A549 (cell line): ENCODE measurements around the gene NR1D1. TPM values are rescaled to one million over a fixed set of nuclear protein-coding genes. Genes with fewer than 3 reads are reported as not detected.

Experiments
- ATAC-seq, 2 experiments: fragments of 200-7000 bp in 1 of 2; fragments of >200 bp in 1 of 2; cut with Nextera tagmentation in 1 of 2; cut with Tn5 transposase in 1 of 2; 3 replicates each; pipeline versions ENCODE4 v1.8.0 to v1.9.1; 2018 to 2020; ENCODE audit warnings: mild to moderate bottlenecking in 1 of 2, moderate library complexity in 1 of 2
- CTCF ChIA-PET: fragments of 300-600 bp; sonication (Branson Sonifier 250); formaldehyde crosslinking; extraction: SDS; loops from one replicate; lab custom pipeline; 2021; ENCODE audit warnings: antibody characterized with exemption, inconsistent platforms; lab: Yijun Ruan, JAX
- POLR2A ChIA-PET: fragments of 350-600 bp; formaldehyde crosslinking; extraction: SDS; loops from one replicate; lab custom pipeline; 2021; ENCODE audit warnings: antibody characterized with exemption, inconsistent platforms; lab: Yijun Ruan, JAX
- DNase-seq, 2 experiments: peaks; one replicate each; pipeline versions ENCODE4 v3.0.0 to v3.0.0-alpha.2; 2011 to 2016; ENCODE audit warnings: low read depth in 1 of 2, low spot score in 1 of 2
- FAIRE-seq: peaks from 2 replicates; lab custom pipeline; 2011; peaks lifted over from hg19 to GRCh38; lab: Jason Lieb, UNC
- H3K27ac ChIP-seq, 2 experiments: fragments of >200 bp; sonication (Bioruptor Twin); formaldehyde crosslinking; 3 replicates each; pipeline ENCODE4 v1.5.1; 2016 to 2017
- H3K4me1 ChIP-seq: fragments of >200 bp; sonication (Bioruptor Twin); formaldehyde crosslinking; 3 replicates; pipeline ENCODE4 v1.6.1; 2016
- H3K4me2 ChIP-seq: fragments of >200 bp; sonication (Bioruptor Twin); formaldehyde crosslinking; 3 replicates; pipeline ENCODE4 v1.6.1; 2016
- H3K4me3 ChIP-seq: fragments of >200 bp; sonication (Bioruptor Twin); formaldehyde crosslinking; 3 replicates; pipeline ENCODE4 v1.5.1; 2016
- H3K9me3 ChIP-seq: fragments of >200 bp; sonication (Bioruptor Twin); formaldehyde crosslinking; 3 replicates; pipeline ENCODE4 v1.6.1; 2016
- CBX8 ChIP-seq: fragments of 200-600 bp; sonication (generic); IDR thresholded peaks from 2 replicates; pipeline ENCODE4 v1.6.1; 2016
- CHD2 ChIP-seq: fragments of 150-350 bp; IDR thresholded peaks from 2 replicates; pipeline ENCODE4 v1.6.1; 2014; ENCODE audit warnings: low read length; ENCODE audit not compliant: partially characterized antibody
- FOSB ChIP-seq: fragments of 250-450 bp; sonication (Bioruptor Pico); IDR thresholded peaks from 2 replicates; pipeline ENCODE4 v1.5.0; 2020; ENCODE audit warnings: mild to moderate bottlenecking, moderate library complexity
- FOXS1 ChIP-seq: fragments of 250-450 bp; sonication (Bioruptor Pico); IDR thresholded peaks from 2 replicates; pipeline ENCODE4 v1.5.0; 2020; ENCODE audit warnings: mild to moderate bottlenecking, moderate library complexity
- HOXA7 ChIP-seq: fragments of 250-450 bp; sonication (Bioruptor Pico); IDR thresholded peaks from 2 replicates; pipeline ENCODE4 v1.5.0; 2020; ENCODE audit warnings: mild to moderate bottlenecking, moderate library complexity
- JUN ChIP-seq, 2 experiments: fragments of >200 bp; sonication (Bioruptor Twin); formaldehyde crosslinking; IDR thresholded peaks; 2 replicates in 1 of 2; 3 replicates in 1 of 2; pipeline ENCODE4 v1.6.1; 2016 to 2017
- MAFK ChIP-seq: fragments of 450-650 bp; IDR thresholded peaks from 2 replicates; pipeline ENCODE4 v1.6.1; 2014; ENCODE audit not compliant: partially characterized antibody
- MYC ChIP-seq: IDR thresholded peaks from 2 replicates; pipeline ENCODE4 v1.6.1; 2012; ENCODE audit warnings: mild to moderate bottlenecking, inconsistent platforms, low read length, improper control_type of control experiment, borderline replicate concordance
- NPAS2 ChIP-seq: fragments of 250-450 bp; sonication (Bioruptor Pico); IDR thresholded peaks from 2 replicates; pipeline ENCODE4 v1.8.0; 2022; ENCODE audit warnings: mild to moderate bottlenecking, moderate library complexity, borderline replicate concordance
- NR3C1 ChIP-seq: fragments of >200 bp; sonication (Bioruptor Twin); formaldehyde crosslinking; IDR thresholded peaks from 3 replicates; pipeline ENCODE4 v1.6.1; 2017
- PHF8 ChIP-seq: fragments of 200-600 bp; sonication (generic); IDR thresholded peaks from 2 replicates; pipeline ENCODE4 v1.6.1; 2016; ENCODE audit warnings: low read depth, mild to moderate bottlenecking, antibody characterized with exemption, moderate library complexity, borderline replicate concordance
- RAD21 ChIP-seq, 2 experiments: fragments of >200 bp in 1 of 2; sonication (Bioruptor Twin) in 1 of 2; formaldehyde crosslinking in 1 of 2; IDR thresholded peaks in 1 of 2; conservative IDR thresholded peaks in 1 of 2; 2 replicates in 1 of 2; 3 replicates in 1 of 2; pipeline ENCODE4 v1.6.1; 2012 to 2018; ENCODE audit warnings: inconsistent platforms in 1 of 2
- RFX5 ChIP-seq: fragments of 450-650 bp; IDR thresholded peaks from 2 replicates; pipeline ENCODE4 v1.7.1; 2014; ENCODE audit warnings: antibody characterized with exemption, mild to moderate bottlenecking, moderate library complexity
- SMC3 ChIP-seq: fragments of >200 bp; sonication (Bioruptor Twin); formaldehyde crosslinking; IDR thresholded peaks from 3 replicates; pipeline ENCODE4 v1.6.1; 2018; ENCODE audit warnings: inconsistent platforms
- ZFP36 ChIP-seq: fragments of 450-650 bp; IDR thresholded peaks from 2 replicates; pipeline ENCODE4 v1.6.1; 2014; ENCODE audit warnings: borderline replicate concordance; ENCODE audit not compliant: partially characterized antibody
- ZSCAN20 ChIP-seq: fragments of 250-450 bp; sonication (Bioruptor Pico); IDR thresholded peaks from 2 replicates; pipeline ENCODE4 v1.8.0; 2022; ENCODE audit warnings: mild to moderate bottlenecking, moderate library complexity
- WGBS: methylation state at CpG from one replicate; pipeline ENCODE4 v1.1.6; 2017; ENCODE audit errors: missing lambda C conversion rate; 5-methylcytosine and 5-hydroxymethylcytosine counted together
- polyA plus RNA-seq, 4 experiments: library from polyadenylated mRNA; depleted of rRNA in 3 of 4; stranded (reverse); fragments of >200 nt; fragmentation: RNase III in 1 of 4; extraction: RNeasy Plus Mini Kit Qiagen cat#74134 plus additional on column Dnase treatment in 1 of 4; gene quantifications; 2 replicates in 3 of 4; 3 replicates in 1 of 4; pipeline ENCODE4 v1.2.3, GENCODE V29; 2011 to 2017
- TF ChIP-seq, protein P1 (sequence below): fragments of 250-450 bp; sonication (Bioruptor Pico); IDR thresholded peaks from 2 replicates; pipeline ENCODE4 v1.5.0; 2020; ENCODE audit warnings: low read depth, mild to moderate bottlenecking, moderate library complexity
- TF ChIP-seq, protein P2 (sequence below): IDR thresholded peaks from 2 replicates; pipeline ENCODE4 v1.6.1; 2012
- TF ChIP-seq, protein P3 (sequence below): fragments of 200-600 bp; sonication (generic); IDR thresholded peaks from 2 replicates; pipeline ENCODE4 v1.6.1; 2016; ENCODE audit warnings: antibody characterized with exemption, mild to moderate bottlenecking, moderate library complexity
- TF ChIP-seq, protein P4 (sequence below): IDR thresholded peaks from 2 replicates; pipeline ENCODE4 v1.6.1; 2012
- TF ChIP-seq, protein P5 (sequence below): fragments of >200 bp; sonication (Bioruptor Twin); formaldehyde crosslinking; IDR thresholded peaks from 2 replicates; pipeline ENCODE4 v1.6.1; 2016
- TF ChIP-seq, protein P6 (sequence below): fragments of 250-450 bp; sonication (Bioruptor Pico); IDR thresholded peaks from 2 replicates; pipeline ENCODE4 v1.5.0; 2021; ENCODE audit warnings: mild to moderate bottlenecking, moderate library complexity, borderline replicate concordance

Gene NR1D1
- polyA plus RNA-seq, 2 of the 4 experiments (the other 2 are of a cell fraction) = 1.2 to 4.4 TPM

DNA sequence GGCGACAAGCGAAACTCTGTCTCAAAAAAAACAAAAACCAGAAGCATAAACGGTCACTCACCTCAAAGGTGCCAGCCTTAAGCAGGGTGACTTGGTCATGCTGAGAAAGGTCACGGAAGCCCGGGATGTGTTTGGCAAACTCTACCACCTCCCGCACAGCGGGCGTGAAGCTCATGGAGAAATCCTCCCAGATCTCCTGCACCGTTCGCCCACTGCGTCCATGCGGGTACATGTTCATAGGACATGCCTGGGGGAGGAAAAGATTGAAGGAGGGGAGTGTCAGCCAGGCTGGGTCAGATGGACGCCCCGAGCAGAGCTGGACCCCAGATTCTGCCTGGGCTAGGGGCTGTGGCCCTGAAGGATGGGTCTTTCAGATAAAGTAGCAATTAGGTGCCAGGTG is 5.5 kb downstream of the NR1D1 start:
- H3K9me3 ChIP-seq = no peaks in the 10 kb centered on the region
- FAIRE-seq (no peak), DNase-seq (no peak), ATAC-seq (no peak)
- H3K27ac ChIP-seq = no peak overlapping the region
- no peak for TF ChIP-seq RFX5
- no peak for TF ChIP-seq SMC3
- TF ChIP-seq ZFP36 = no peak
- TF ChIP-seq, protein P1, sequence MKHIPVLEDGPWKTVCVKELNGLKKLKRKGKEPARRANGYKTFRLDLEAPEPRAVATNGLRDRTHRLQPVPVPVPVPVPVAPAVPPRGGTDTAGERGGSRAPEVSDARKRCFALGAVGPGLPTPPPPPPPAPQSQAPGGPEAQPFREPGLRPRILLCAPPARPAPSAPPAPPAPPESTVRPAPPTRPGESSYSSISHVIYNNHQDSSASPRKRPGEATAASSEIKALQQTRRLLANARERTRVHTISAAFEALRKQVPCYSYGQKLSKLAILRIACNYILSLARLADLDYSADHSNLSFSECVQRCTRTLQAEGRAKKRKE (CRISPR knock-in tag) = no peak
- TF ChIP-seq NPAS2 (CRISPR knock-in tag) = no peak
- H3K4me1 ChIP-seq = peaks cover 43% of the 10 kb centered on the region
- H3K4me3 ChIP-seq = no peak overlapping the region
- no peak overlapping the region for H3K4me2 ChIP-seq
- WGBS = 93% methylated on average over 14 of the region's 14 CpGs
- CTCF ChIA-PET = interaction anchor here (0.9 to 17.1 kb wide), 11 partner anchors 9 to 185 kb away, joined by 3 to 390 read pairs (median 6); partner anchors contain the start of gene THRA
- POLR2A ChIA-PET = no interaction called here

DNA sequence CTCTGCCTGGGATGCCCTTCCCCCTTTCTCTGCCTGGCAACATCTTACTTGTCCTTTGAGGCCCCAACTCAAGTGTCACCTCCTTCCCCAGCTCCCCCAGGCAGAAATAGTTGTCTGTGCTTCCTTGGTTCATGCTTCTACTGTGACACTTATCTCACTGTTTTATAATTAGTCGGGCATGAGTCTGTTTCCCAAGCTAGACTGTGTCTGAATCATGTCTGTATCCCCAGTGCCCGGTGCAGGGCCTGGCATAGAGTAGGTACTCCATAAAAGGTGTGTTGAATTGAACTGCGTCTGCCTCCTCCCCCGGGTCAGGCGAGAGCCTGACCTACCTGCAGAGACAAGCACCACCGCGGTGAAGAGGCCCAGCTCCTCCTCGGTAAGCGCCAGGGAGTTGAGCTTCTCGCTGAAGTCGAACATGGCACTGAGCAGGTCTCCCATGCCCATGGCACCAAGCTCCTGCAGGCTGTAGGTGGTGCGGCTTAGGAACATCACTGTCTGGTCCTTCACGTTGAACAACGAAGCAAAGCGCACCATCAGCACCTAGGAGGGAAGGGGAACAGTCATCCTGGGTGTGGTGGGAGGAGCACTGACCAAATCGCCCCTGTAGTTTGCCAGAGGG is 6.7 kb downstream of the NR1D1 start:
- CTCF ChIA-PET = interaction anchor here (0.9 to 17.1 kb wide), 16 partner anchors 9 to 210 kb away, joined by 3 to 390 read pairs (median 4); partner anchors contain the start of genes MED24, PSMD3 and THRA
- 0 out of 6 replicates have a peak overlapping the region, but pooled peaks of 1 of the 2 experiments have one; percentile 13 for H3K27ac ChIP-seq
- no peak for ATAC-seq

DNA sequence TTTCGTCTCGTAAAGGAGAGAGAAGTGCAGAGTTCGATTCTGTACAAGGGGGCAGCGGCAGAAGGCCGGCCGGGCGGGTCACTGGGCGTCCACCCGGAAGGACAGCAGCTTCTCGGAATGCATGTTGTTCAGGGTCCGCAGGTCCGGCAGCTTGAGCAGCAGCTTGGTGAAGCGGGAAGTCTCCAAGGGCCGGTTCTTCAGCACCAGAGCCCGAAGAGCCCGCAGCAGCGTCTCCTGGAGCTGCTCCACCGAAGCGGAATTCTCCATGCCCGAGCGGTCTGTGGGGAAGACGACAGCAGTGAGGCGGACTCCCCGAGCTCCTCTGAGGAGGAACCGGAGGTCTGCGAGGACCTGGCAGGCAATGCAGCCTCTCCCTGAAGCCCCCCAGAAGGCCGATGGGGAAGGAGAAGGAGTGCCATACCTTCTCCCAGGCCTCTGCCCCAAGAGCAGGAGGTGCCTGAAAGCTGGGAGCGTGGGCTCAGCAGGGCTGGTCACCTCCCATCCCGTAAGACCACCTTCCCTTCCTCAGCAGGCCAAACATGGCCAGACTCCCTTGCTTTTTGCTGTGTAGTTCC is 7.3 kb downstream of the NR1D1 start:
- Histone ChIP-seq H3K9me3 (no peaks in the 10 kb centered on the region), H3K4me1 (peaks cover 29% of the 10 kb centered on the region), H3K4me3 (no peak overlapping the region), H3K4me2 (no peak overlapping the region), H3K27ac (0 out of 6 replicates have a peak overlapping the region, but pooled peaks of 1 of the 2 experiments have one; percentile 13)
- FAIRE-seq (no peak), DNase-seq (no peak), ATAC-seq (no peak)
- WGBS = 96% methylated on average over 29 of the region's 29 CpGs
- ChIA-PET POLR2A (interaction anchor here (0.6 to 0.7 kb wide), 2 partner anchors 28 to 274 kb away, joined by 4 to 5 read pairs; no protein-coding TSS in a partner anchor), CTCF (interaction anchor here (0.9 to 17.1 kb wide), 15 partner anchors 9 to 210 kb away, joined by 3 to 390 read pairs (median 3); partner anchors contain the start of genes MED24, PSMD3 and THRA)
- TF ChIP-seq, protein P2, sequence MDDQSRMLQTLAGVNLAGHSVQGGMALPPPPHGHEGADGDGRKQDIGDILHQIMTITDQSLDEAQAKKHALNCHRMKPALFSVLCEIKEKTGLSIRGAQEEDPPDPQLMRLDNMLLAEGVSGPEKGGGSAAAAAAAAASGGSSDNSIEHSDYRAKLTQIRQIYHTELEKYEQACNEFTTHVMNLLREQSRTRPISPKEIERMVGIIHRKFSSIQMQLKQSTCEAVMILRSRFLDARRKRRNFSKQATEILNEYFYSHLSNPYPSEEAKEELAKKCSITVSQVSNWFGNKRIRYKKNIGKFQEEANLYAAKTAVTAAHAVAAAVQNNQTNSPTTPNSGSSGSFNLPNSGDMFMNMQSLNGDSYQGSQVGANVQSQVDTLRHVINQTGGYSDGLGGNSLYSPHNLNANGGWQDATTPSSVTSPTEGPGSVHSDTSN = no peak
- TF ChIP-seq, protein P3, sequence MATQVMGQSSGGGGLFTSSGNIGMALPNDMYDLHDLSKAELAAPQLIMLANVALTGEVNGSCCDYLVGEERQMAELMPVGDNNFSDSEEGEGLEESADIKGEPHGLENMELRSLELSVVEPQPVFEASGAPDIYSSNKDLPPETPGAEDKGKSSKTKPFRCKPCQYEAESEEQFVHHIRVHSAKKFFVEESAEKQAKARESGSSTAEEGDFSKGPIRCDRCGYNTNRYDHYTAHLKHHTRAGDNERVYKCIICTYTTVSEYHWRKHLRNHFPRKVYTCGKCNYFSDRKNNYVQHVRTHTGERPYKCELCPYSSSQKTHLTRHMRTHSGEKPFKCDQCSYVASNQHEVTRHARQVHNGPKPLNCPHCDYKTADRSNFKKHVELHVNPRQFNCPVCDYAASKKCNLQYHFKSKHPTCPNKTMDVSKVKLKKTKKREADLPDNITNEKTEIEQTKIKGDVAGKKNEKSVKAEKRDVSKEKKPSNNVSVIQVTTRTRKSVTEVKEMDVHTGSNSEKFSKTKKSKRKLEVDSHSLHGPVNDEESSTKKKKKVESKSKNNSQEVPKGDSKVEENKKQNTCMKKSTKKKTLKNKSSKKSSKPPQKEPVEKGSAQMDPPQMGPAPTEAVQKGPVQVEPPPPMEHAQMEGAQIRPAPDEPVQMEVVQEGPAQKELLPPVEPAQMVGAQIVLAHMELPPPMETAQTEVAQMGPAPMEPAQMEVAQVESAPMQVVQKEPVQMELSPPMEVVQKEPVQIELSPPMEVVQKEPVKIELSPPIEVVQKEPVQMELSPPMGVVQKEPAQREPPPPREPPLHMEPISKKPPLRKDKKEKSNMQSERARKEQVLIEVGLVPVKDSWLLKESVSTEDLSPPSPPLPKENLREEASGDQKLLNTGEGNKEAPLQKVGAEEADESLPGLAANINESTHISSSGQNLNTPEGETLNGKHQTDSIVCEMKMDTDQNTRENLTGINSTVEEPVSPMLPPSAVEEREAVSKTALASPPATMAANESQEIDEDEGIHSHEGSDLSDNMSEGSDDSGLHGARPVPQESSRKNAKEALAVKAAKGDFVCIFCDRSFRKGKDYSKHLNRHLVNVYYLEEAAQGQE = no peak
- TF ChIP-seq, protein P4, sequence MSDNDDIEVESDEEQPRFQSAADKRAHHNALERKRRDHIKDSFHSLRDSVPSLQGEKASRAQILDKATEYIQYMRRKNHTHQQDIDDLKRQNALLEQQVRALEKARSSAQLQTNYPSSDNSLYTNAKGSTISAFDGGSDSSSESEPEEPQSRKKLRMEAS = no peak
- TF ChIP-seq MAFK = no peak
- TF ChIP-seq JUN (IDR thresholded peaks at IDR 0.05) = no peak
- no peak for TF ChIP-seq CBX8
- TF ChIP-seq HOXA7 = no peak
- no peak for TF ChIP-seq RAD21 (conservative IDR thresholded peaks at IDR 0.05 in 1 of 2, IDR thresholded peaks at IDR 0.05 in 1 of 2)
- TF ChIP-seq MYC = no peak
- no peak for TF ChIP-seq NR3C1
- TF ChIP-seq, protein P5, sequence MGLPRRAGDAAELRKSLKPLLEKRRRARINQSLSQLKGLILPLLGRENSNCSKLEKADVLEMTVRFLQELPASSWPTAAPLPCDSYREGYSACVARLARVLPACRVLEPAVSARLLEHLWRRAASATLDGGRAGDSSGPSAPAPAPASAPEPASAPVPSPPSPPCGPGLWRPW = no peak
- no peak for TF ChIP-seq ZFP36
- no peak for TF ChIP-seq FOXS1
- TF ChIP-seq FOSB (CRISPR knock-in tag) = no peak
- no peak for TF ChIP-seq CHD2
- TF ChIP-seq ZSCAN20 (CRISPR knock-in tag) = no peak
- TF ChIP-seq, protein P6, sequence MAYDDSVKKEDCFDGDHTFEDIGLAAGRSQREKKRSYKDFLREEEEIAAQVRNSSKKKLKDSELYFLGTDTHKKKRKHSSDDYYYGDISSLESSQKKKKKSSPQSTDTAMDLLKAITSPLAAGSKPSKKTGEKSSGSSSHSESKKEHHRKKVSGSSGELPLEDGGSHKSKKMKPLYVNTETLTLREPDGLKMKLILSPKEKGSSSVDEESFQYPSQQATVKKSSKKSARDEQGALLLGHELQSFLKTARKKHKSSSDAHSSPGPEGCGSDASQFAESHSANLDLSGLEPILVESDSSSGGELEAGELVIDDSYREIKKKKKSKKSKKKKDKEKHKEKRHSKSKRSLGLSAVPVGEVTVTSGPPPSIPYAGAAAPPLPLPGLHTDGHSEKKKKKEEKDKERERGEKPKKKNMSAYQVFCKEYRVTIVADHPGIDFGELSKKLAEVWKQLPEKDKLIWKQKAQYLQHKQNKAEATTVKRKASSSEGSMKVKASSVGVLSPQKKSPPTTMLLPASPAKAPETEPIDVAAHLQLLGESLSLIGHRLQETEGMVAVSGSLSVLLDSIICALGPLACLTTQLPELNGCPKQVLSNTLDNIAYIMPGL (CRISPR knock-in tag) = no peak

More for the DNA sequence above, 6.7 kb downstream of the NR1D1 start:
- H3K4me2 ChIP-seq = no peak overlapping the region
- no peaks in the 10 kb centered on the region for H3K9me3 ChIP-seq
- DNase-seq = no peak
- no peak for FAIRE-seq
- no peak overlapping the region for H3K4me3 ChIP-seq
- TF ChIP-seq MAFK (peak; percentile 46), RFX5 (peak; percentile 86), PHF8 (no peak)
- 83% methylated on average over 16 of the region's 16 CpGs for WGBS
- POLR2A ChIA-PET = no interaction called here
- H3K4me1 ChIP-seq = peaks cover 35% of the 10 kb centered on the region
